COLO668 (cell line): ENCODE data around the gene CARD11.
"Not testable (repeated sequence)": the region's sequence is repeated elsewhere in the genome, so short reads cannot be mapped to it uniquely, and the experiment has no call there.

Source experiments
- DNase-seq: peaks from one replicate; lab custom pipeline; 2025; ENCODE audit not compliant: unreplicated experiment; lab: John Stamatoyannopoulos, UW

CARD11 gene

GRCh38 chr7:2927592-2927991 is 116.1 kb downstream of the CARD11 start:
- no peak for DNase-seq

GRCh38 chr7:2926896-2927405 is 116.7 kb downstream of the CARD11 start:
- DNase-seq, result no peak

- DNase-seq, result no peak
These were observed 117.4 kb downstream of the CARD11 start for GRCh38 chr7:2926120-2926895.

GRCh38 chr7:2924866-2925840 is 118.5 kb downstream of the CARD11 start:
- no peak for DNase-seq

- no peak for DNase-seq
These were observed 119.6 kb downstream of the CARD11 start for GRCh38 chr7:2923886-2924574.

GRCh38 chr7:2923291-2923781 is 120.3 kb downstream of the CARD11 start:
- DNase-seq, result no peak

DNA sequence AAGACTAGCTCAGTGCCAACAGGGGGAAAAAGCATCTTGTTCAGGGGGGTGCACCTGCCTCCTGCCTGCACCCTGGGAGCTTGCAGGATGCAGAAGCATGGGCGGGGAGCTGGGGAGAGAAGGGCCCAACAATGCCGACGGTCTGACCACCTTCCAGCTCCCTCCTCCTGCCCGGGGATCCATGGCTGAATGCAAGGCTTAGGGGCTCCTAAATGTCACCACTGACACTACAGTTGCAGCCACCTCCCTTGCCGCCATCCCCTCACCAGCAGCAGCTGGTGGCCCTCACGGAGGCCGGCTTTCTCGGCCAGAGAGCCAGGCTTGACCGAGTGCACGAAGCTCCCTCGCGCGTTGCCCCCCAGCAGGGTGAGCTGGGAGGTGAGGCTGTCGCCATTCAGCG is 120.8 kb downstream of the CARD11 start:
- DNase-seq, result no peak

DNA sequence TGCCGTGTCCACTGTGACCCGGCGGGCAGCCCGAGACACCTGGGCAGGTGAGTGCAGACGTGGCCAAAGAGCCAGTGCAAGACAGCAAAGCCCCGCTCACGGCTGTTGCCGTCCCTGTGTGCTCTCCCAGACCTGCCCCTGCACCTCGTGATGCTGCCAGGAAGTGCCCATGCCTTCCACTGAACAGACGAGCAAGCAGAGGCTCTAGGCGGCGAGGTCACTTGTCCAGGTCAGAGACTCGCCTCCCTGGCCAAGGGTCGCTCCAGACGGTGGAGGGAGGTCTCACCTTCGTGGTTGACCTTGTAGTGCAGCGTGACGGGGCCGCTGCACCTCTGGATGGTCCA is 121.3 kb downstream of the CARD11 start:
- no peak for DNase-seq

GRCh38 chr7:2921653-2922347 is 121.9 kb downstream of the CARD11 start:
- no peak for DNase-seq

GRCh38 chr7:2920956-2921652 is 122.6 kb downstream of the CARD11 start:
- DNase-seq, result no peak

DNA sequence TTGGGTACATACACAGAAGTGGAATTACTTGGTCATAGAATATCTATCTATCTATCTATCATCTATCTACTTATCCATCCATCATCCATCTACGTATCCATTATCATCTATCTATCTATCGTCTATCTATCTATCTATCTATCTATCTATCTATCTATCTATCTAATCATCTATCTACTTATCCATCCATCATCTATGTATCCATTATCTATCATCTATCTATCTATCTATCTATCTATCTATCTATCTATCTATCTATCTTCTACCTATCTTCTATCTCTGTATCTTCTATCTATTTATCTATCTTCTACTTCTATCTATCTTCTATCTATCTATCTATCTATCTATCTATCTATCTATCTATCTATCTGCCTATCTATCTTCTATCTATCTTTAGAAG is 123.2 kb downstream of the CARD11 start:
- DNase-seq, result not testable (repeated sequence)

- DNase-seq, result no peak
These were observed 123.6 kb downstream of the CARD11 start for GRCh38 chr7:2920041-2920440.

- no peak for DNase-seq
These were observed 124.4 kb downstream of the CARD11 start for GRCh38 chr7:2919256-2919655.

GRCh38 chr7:2918406-2918805 is 125.3 kb downstream of the CARD11 start:
- DNase-seq, result no peak

GRCh38 chr7:2915023-2915422 is 128.6 kb downstream of the CARD11 start:
- no peak for DNase-seq

- no peak for DNase-seq
These were observed 129.8 kb downstream of the CARD11 start for GRCh38 chr7:2913760-2914387.

GRCh38 chr7:2912684-2913439 is 130.8 kb downstream of the CARD11 start:
- DNase-seq, result no peak

GRCh38 chr7:2911466-2911865 is 132.2 kb downstream of the CARD11 start:
- no peak for DNase-seq
